HG03039 (cell line): ENCODE data around the gene REEP2.
"Not testable (repeated sequence)": the region's sequence is repeated elsewhere in the genome, so short reads cannot be mapped to it uniquely, and the experiment has no call there.

ENCODE experiments used
- ATAC-seq: cut with Tn5 transposase; IDR thresholded peaks from one replicate; pipeline ENCODE4 v1.9.1; 2021; ENCODE audit warnings: mild to moderate bottlenecking, moderate library complexity; ENCODE audit not compliant: unreplicated experiment

The REEP2 gene

GRCh38 chr5:138466125-138466899 is 27.5 kb downstream of the REEP2 start:
- no peak for ATAC-seq

DNA sequence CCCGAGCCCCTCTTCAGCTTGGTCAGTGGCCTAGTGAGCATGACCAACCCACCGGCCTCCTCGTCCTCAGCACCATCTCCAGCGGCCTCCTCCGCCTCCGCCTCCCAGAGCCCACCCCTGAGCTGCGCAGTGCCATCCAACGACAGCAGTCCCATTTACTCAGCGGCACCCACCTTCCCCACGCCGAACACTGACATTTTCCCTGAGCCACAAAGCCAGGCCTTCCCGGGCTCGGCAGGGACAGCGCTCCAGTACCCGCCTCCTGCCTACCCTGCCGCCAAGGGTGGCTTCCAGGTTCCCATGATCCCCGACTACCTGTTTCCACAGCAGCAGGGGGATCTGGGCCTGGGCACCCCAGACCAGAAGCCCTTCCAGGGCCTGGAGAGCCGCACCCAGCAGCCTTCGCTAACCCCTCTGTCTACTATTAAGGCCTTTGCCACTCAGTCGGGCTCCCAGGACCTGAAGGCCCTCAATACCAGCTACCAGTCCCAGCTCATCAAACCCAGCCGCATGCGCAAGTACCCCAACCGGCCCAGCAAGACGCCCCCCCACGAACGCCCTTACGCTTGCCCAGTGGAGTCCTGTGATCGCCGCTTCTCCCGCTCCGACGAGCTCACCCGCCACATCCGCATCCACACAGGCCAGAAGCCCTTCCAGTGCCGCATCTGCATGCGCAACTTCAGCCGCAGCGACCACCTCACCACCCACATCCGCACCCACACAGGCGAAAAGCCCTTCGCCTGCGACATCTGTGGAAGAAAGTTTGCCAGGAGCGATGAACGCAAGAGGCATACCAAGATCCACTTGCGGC is 28.2 kb downstream of the REEP2 start:
- ATAC-seq: no peak

DNA sequence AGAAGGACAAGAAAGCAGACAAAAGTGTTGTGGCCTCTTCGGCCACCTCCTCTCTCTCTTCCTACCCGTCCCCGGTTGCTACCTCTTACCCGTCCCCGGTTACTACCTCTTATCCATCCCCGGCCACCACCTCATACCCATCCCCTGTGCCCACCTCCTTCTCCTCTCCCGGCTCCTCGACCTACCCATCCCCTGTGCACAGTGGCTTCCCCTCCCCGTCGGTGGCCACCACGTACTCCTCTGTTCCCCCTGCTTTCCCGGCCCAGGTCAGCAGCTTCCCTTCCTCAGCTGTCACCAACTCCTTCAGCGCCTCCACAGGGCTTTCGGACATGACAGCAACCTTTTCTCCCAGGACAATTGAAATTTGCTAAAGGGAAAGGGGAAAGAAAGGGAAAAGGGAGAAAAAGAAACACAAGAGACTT is 28.9 kb downstream of the REEP2 start:
- ATAC-seq: no peak

DNA sequence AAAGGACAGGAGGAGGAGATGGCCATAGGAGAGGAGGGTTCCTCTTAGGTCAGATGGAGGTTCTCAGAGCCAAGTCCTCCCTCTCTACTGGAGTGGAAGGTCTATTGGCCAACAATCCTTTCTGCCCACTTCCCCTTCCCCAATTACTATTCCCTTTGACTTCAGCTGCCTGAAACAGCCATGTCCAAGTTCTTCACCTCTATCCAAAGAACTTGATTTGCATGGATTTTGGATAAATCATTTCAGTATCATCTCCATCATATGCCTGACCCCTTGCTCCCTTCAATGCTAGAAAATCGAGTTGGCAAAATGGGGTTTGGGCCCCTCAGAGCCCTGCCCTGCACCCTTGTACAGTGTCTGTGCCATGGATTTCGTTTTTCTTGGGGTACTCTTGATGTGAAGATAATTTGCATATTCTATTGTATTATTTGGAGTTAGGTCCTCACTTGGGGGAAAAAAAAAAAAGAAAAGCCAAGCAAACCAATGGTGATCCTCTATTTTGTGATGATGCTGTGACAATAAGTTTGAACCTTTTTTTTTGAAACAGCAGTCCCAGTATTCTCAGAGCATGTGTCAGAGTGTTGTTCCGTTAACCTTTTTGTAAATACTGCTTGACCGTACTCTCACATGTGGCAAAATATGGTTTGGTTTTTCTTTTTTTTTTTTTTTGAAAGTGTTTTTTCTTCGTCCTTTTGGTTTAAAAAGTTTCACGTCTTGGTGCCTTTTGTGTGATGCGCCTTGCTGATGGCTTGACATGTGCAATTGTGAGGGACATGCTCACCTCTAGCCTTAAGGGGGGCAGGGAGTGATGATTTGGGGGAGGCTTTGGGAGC is 29.5 kb downstream of the REEP2 start:
- ATAC-seq: no peak

DNA sequence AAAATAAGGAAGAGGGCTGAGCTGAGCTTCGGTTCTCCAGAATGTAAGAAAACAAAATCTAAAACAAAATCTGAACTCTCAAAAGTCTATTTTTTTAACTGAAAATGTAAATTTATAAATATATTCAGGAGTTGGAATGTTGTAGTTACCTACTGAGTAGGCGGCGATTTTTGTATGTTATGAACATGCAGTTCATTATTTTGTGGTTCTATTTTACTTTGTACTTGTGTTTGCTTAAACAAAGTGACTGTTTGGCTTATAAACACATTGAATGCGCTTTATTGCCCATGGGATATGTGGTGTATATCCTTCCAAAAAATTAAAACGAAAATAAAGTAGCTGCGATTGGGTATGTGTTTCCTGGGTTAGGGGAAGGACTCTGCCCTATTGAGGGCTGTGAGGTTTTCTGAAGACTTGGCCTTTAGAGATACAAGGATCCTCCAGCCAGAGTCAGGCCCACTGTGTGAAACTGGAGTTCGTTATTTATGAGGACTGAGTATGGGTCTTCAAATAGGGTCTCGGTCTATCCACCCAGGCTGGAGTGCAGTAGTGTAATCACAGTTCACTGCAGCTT is 30.2 kb downstream of the REEP2 start:
- ATAC-seq: no peak

GRCh38 chr5:138469540-138470321 is 30.9 kb downstream of the REEP2 start:
- no peak for ATAC-seq

DNA sequence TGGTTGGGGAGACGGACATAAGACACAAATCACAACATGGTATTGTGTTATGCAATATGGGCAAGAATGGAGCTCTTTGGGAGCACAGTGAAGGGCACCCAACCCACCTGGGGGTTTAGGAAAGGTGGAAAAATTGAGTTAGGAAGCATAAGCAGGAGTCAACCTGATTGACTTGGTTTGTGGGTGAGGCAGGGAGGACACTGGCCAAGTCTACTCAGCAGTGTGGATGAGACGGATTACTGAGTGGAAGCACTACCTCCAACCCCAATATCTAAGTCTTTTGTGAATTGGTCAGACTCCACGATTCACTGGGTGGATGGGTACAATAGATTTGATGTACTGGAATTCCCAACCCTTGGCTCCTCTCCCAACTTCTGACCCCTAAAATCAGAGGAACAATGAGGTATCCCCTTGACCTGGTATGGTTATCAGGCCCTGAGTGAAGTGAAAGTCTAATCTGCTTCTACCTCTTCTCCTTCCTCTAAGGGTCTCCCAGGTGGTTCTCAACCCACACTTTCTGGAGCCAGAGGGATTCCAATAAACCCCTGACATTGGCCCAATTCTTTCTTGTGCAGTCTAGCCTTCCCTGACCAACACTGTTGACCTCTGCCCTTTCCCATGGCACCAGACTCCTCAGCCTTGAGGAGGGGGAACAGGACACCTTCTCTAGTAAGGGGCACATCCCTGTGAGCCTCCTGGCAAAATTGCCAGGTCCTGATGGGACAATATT is 31.6 kb downstream of the REEP2 start:
- ATAC-seq: no peak

- no peak for ATAC-seq
Observed at GRCh38 chr5:138471052-138471361, 32.1 kb downstream of the REEP2 start.

DNA sequence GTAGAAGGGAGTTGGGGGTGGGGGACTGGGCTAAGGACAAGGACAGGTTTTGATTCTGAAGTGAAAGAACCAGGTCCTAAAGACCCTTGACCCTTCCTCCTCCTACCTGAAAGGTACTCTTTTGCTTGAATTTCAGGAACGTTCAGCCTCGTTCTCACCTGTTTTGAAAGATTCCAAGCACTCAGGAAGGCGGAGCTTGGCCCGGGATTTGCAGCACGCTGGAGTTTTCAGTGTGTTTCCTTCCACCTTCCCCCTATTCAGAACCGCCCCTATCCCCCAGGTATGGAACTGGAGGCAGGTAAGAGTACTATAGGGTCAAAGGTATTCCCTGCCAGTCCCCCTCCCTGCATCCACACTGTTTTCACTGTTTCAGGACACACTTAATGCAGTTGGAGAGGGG is 33.5 kb downstream of the REEP2 start:
- no peak for ATAC-seq

DNA sequence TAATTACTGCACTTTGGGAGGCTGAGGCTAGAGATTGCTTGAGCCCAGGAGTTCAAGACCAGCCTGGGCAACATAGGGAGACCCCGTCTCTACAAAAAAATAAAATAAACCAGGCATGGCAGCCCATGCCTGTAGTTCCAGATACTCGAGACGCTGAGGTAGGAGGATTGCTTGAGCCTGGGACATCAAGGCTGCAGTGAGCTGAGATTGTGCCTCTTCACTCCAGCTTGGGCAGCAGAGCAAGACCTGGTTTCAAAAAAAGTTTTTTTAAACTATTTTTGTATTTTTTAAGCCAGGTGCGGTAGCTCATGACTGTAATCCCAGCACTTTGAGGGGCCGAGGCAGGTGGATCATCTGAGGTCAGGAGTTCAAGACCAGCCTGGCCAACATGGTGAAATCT is 34.3 kb downstream of the REEP2 start:
- ATAC-seq: not testable (repeated sequence)

DNA sequence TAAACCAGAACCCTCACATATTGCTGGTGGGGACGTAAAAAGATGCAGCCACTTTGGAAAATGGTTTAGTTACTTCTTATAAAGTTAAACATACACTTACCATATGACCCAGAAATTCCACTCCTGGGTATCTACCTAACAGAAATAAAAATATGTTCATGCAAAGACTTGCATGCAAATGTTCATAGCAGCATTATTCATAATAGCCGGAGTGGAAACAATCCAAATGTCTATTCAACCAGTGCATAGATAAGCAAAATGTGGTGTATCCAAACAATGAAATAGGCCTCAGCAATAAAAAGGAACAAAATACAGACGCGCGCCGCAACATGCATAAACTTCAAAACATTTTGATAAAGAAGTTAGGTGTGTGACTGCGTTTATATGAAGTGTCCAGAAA is 38.1 kb downstream of the REEP2 start:
- no peak for ATAC-seq

DNA sequence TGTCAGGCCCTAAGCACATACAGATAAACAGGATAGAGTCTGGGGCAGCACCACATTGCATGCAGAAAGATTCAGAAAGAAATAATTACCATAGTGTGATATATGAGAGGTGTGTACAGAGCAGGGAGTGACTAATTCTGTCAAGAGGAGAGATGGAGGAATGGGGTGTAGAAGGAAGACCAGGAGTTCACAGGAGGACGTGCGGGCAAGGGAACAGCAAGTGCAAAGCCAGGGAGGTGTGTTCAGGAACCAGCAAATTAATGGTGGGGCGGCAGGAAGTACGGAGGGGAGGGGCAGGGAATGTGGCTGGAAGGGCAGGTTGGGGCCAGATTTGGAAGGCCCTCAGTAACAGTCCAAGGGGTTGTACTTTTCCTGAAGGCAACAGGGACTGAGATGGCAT is 43.8 kb downstream of the REEP2 start:
- no peak for ATAC-seq

- no peak for ATAC-seq
Observed at GRCh38 chr5:138488481-138488945, 49.7 kb downstream of the REEP2 start.

GRCh38 chr5:138489683-138490061 is 50.8 kb downstream of the REEP2 start:
- no peak for ATAC-seq

- ATAC-seq: no peak
Observed at GRCh38 chr5:138490648-138491283, 51.9 kb downstream of the REEP2 start.

DNA sequence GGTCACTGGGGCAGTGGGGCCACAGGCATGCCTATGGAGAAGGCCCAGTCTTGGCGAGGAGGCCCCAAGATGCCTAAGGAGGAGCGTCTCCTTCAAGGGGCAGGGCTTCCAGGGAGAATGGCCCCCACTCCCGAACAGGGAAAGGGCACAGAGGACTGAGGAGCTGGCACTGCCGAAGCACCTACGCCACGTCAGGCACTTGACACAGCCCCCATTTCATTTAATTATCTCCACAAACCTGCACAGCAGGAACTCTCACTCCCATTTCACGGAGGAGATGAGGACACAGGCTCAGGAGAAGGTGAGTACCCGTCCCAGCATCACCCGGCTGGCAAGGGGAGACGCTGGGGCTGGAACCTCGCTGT is 52.4 kb downstream of the REEP2 start:
- no peak for ATAC-seq

- peak; percentile 97 for ATAC-seq
Observed at GRCh38 chr5:138491669-138492559, 53.1 kb downstream of the REEP2 start.

DNA sequence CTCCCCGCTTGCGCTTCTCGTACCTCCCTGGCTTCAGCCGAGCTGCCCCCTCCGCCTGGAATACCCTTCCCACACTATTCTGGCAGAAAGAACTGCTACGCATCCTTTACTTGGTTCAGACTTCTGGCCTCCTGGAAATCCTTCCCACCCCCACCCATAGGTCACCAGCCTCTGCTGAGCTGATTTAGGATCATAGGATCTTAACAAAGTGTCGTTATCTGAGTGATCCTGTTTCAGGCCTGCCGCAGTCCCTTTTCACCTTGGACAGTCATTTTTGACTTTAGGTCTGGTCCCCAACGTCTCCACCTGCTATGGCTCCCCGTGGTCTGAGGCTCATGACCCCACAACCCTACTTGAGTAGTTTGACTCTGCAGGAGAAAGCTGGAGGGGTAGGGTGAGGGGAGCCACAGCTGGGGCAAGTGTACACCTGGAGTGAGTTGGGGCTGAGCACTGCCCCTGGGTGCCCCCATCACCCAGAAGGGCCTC is 53.7 kb downstream of the REEP2 start:
- no peak for ATAC-seq
